Spleen (tissue), 11 donors: Measurements from ENCODE around the gene MYO16. TPM values are rescaled to one million over a fixed set of nuclear protein-coding genes. Genes with fewer than 3 reads are reported as not detected.
"Not testable (repeated sequence)": the region's sequence is repeated elsewhere in the genome, so short reads cannot be mapped to it uniquely, and the experiment has no call there.

Source experiments
- DNase-seq: peaks from one replicate; pipeline ENCODE4 v3.0.0-alpha.2; 2020
- H3K27ac ChIP-seq, 8 donors: fragments of 200-600 bp; sonication (generic) in 7 of 8; 1 replicate in 4 of 8; 2 replicates in 4 of 8; pipeline versions ENCODE4 v1.5.0 to v1.8.0; 2016 to 2021; ENCODE audit warnings: inconsistent platforms in 4 of 8, mild to moderate bottlenecking in 4 of 8, moderate library complexity in 1 of 8
- H3K27me3 ChIP-seq, 7 donors: fragments of 200-600 bp; sonication (generic) in 6 of 7; replicated peaks in 1 of 7; 1 replicate in 4 of 7; 2 replicates in 3 of 7; pipeline versions ENCODE4 v1.5.0 to v1.8.0; 2016 to 2021; ENCODE audit warnings: inconsistent platforms in 3 of 7, mild to moderate bottlenecking in 1 of 7
- H3K36me3 ChIP-seq, 6 donors: fragments of 200-600 bp; sonication (generic) in 5 of 6; 1 replicate in 4 of 6; 2 replicates in 2 of 6; pipeline versions ENCODE4 v1.5.0 to v1.8.0; 2016 to 2021; ENCODE audit warnings: inconsistent platforms in 2 of 6
- H3K4me1 ChIP-seq, 6 donors: fragments of 200-600 bp; sonication (generic) in 5 of 6; 1 replicate in 3 of 6; 2 replicates in 3 of 6; pipeline versions ENCODE4 v1.5.0 to v1.8.0; 2016 to 2021; ENCODE audit warnings: inconsistent platforms in 3 of 6
- H3K4me3 ChIP-seq, 8 donors: fragments of 200-600 bp; sonication (generic) in 7 of 8; 1 replicate in 4 of 8; 2 replicates in 4 of 8; pipeline versions ENCODE4 v1.5.0 to v1.8.0; 2016 to 2021; ENCODE audit warnings: inconsistent platforms in 4 of 8, mild to moderate bottlenecking in 4 of 8, moderate library complexity in 2 of 8
- H3K9me3 ChIP-seq, 8 donors: fragments of 200-600 bp; sonication (generic) in 7 of 8; 1 replicate in 4 of 8; 2 replicates in 4 of 8; pipeline versions ENCODE4 v1.5.0 to v1.8.0; 2016 to 2021; ENCODE audit warnings: inconsistent platforms in 4 of 8
- CTCF ChIP-seq, 11 experiments: fragments of 200-600 bp in 7 of 11; fragments of 450-650 bp in 4 of 11; sonication (generic) in 4 of 11; IDR thresholded peaks in 8 of 11; conservative IDR thresholded peaks in 3 of 11; 1 replicate in 7 of 11; 2 replicates in 4 of 11; pipeline versions ENCODE4 v1.4.0 to v1.8.0; 2016 to 2021; ENCODE audit warnings: antibody characterized with exemption in 11 of 11, inconsistent platforms in 4 of 11, mild to moderate bottlenecking in 1 of 11
- POLR2A ChIP-seq, 3 donors: fragments of 450-650 bp; IDR thresholded peaks; one replicate each; pipeline ENCODE4 v1.5.1; 2017; ENCODE audit warnings: antibody characterized with exemption in 3 of 3, mild to moderate bottlenecking in 1 of 3
- POLR2AphosphoS5 ChIP-seq, 3 donors: sonication (generic); formaldehyde crosslinking; IDR thresholded peaks; one replicate each; pipeline ENCODE4 v1.5.1; 2017; ENCODE audit warnings: antibody characterized with exemption in 3 of 3
- WGBS, 5 donors: extraction: QIAGEN DNeasy Blood & Tissue Kit in 3 of 5; methylation state at CpG; one replicate each; pipeline versions ENCODE4 v1.1.5 to v1.1.7; 2013 to 2018; 5-methylcytosine and 5-hydroxymethylcytosine counted together
- intact Hi-C: fragments of 100-400 bp; cut with DNase I; formaldehyde crosslinking; loops from one replicate; pipeline ENCODE4 v1.15.0; 2023; ENCODE audit warnings: low total_unique reads
- polyA plus RNA-seq, 3 donors: library from polyadenylated mRNA; stranded (reverse); fragments of 200-250 nt; gene quantifications; one replicate each; pipeline ENCODE4 v1.2.1, GENCODE V29; 2013
- total RNA-seq, 7 donors: library from RNA; depleted of rRNA in 3 of 7; stranded (reverse); fragments of >200 nt in 3 of 7; fragmentation: NEBNext Ultra II Directional in 4 of 7; extraction: Animal tissue kit (Norgen Biotek cat#: 25700) in 4 of 7; gene quantifications; one replicate each; pipeline versions ENCODE4 v1.1.0 to v1.2.1, GENCODE V29; 2016 to 2021
- donor health status: healthy with polysubstance abuse.
- donor health status: DM: no; HTN: no; CAD: no; lungs with moderate emphysema.
- donor health status: DM: no; HTN: no; CAD: no.
- donor health status: Bipolar disorder and iron deficiency.
- donor health status: healthy.
- donor health status: DM: no; HTN: no; CAD: no.
- donor health status: DM: yes; HTN: yes; CAD: no.

Gene MYO16
- total and polyA plus RNA-seq, 10 donors = 0.03 to 0.51 (median 0.26) TPM; not detected in 1

GRCh38 chr13:108987944-108988343, 358.5 kb downstream of the MYO16 start:
- Histone ChIP-seq H3K9me3 (no peaks in the 10 kb centered on the region), H3K27me3 (no peaks in the 10 kb centered on the region), H3K4me3 (no peak overlapping the region), H3K36me3 (no peaks in the 10 kb centered on the region), H3K27ac (no peak overlapping the region), H3K4me1 (no peaks in the 10 kb centered on the region)
- TF ChIP-seq POLR2AphosphoS5 (IDR thresholded peaks at IDR 0.05) = no peak
- no peak for DNase-seq
- intact Hi-C loops = no loop called here
- 60 to 74% (median 65%) methylated on average over 5 of the region's 5 CpGs for WGBS, 5 donors

- H3K9me3 ChIP-seq, intact Hi-C loops, DNase-seq, H3K27ac ChIP-seq, H3K27me3 ChIP-seq, H3K4me3 ChIP-seq, H3K4me1 ChIP-seq, H3K36me3 ChIP-seq: not testable (repeated sequence)
- WGBS, 5 donors = 71 to 83% (median 77%) methylated on average over 3 of the region's 3 CpGs
Observed at GRCh38 chr13:108991416-108991815, 362.0 kb downstream of the MYO16 start.

- no peak for DNase-seq
- intact Hi-C loops = no loop called here
Observed at GRCh38 chr13:108993346-108993745, 363.9 kb downstream of the MYO16 start.

GRCh38 chr13:108996430-108996829, 367.0 kb downstream of the MYO16 start:
- Histone ChIP-seq H3K27ac (no peak overlapping the region), H3K4me1 (no peaks in the 10 kb centered on the region), H3K36me3 (no peaks in the 10 kb centered on the region), H3K27me3 (no peaks in the 10 kb centered on the region), H3K9me3 (no peaks in the 10 kb centered on the region), H3K4me3 (no peak overlapping the region)
- intact Hi-C loops = no loop called here
- TF ChIP-seq POLR2A (IDR thresholded peaks at IDR 0.05) (no peak), POLR2AphosphoS5 (IDR thresholded peaks at IDR 0.05) (no peak), CTCF (IDR thresholded peaks at IDR 0.05 in 8 of 11, conservative IDR thresholded peaks at IDR 0.05 in 3 of 11) (no peak)
- no peak for DNase-seq

More at GRCh38 chr13:108993346-108993745, 363.9 kb downstream of the MYO16 start:
- WGBS, 5 donors = 41 to 65% (median 45%) methylated on average over 5 of the region's 5 CpGs
- H3K4me1 ChIP-seq = no peaks in the 10 kb centered on the region
- H3K36me3 ChIP-seq = no peaks in the 10 kb centered on the region
- no peaks in the 10 kb centered on the region for H3K9me3 ChIP-seq
- H3K27me3 ChIP-seq = no peaks in the 10 kb centered on the region
- no peak for TF ChIP-seq POLR2AphosphoS5 (IDR thresholded peaks at IDR 0.05)
- TF ChIP-seq POLR2A (IDR thresholded peaks at IDR 0.05) = no peak
- no peak for TF ChIP-seq CTCF (IDR thresholded peaks at IDR 0.05 in 8 of 11, conservative IDR thresholded peaks at IDR 0.05 in 3 of 11)
- no peak overlapping the region for H3K27ac ChIP-seq
- H3K4me3 ChIP-seq = no peak overlapping the region

GRCh38 chr13:109000207-109000606, 370.8 kb downstream of the MYO16 start:
- WGBS, 5 donors = 61 to 76% (median 72%) methylated on average over 2 of the region's 2 CpGs
- Histone ChIP-seq H3K9me3 (no peaks in the 10 kb centered on the region), H3K27ac (no peak overlapping the region), H3K36me3 (no peaks in the 10 kb centered on the region), H3K27me3 (no peaks in the 10 kb centered on the region), H3K4me3 (no peak overlapping the region), H3K4me1 (no peaks in the 10 kb centered on the region)
- intact Hi-C loops = no loop called here
- TF ChIP-seq POLR2A (IDR thresholded peaks at IDR 0.05) = no peak
- TF ChIP-seq CTCF (IDR thresholded peaks at IDR 0.05 in 8 of 11, conservative IDR thresholded peaks at IDR 0.05 in 3 of 11) = no peak
- TF ChIP-seq POLR2AphosphoS5 (IDR thresholded peaks at IDR 0.05) = no peak
- no peak for DNase-seq
